ENCODE results near the gene TXNDC12.
"Not testable (repeated sequence)": the region's sequence is repeated elsewhere in the genome, so short reads cannot be mapped to it uniquely, and the experiment has no call there.

TXNDC12 gene

DNA sequence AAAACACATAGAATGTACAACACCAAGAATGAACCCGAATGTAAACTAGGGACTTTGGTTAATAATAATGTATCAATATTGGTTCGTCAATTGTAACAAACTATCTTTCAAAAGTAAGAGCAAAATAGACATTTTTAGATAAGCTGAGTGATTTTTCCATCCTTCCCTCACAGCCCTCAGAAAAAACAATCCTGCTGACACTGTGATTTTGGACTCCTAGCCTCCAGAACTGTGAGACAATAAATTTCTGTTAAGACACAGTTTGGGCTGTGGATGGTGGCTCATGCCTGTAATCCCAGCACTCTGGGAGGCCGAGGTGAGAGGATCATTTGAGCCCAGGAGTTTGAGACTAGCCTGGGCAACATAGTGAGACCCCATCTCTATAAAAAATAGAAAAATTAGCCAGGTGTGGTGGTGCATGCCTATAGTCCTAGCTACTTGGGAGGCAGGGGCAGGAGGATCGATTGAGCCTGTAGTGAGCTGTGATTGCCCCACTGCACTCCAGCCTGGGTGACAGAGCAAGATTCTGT lies 9.3 kb downstream of the TXNDC12 start:
- DNase-seq, result not testable (repeated sequence)

DNA sequence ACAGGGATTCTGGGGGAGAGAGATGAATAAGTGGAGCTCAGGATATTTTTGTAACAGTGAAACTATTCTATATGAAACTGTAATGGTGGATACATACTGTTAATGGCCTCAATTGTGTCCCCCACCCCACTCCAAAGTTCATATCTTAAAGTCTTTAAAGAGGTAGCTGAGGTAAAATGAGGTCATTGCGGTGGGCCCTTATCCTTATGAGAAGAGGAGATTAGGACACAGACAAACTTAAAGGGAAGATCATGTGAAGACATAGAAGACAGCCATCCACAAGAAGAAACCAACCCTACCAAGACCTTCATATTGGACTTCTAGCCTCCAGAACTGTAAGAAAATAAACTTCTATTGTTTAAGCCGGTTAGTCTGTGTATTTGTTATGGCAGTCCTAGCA lies 9.8 kb downstream of the TXNDC12 start:
- no peak for DNase-seq

DNA sequence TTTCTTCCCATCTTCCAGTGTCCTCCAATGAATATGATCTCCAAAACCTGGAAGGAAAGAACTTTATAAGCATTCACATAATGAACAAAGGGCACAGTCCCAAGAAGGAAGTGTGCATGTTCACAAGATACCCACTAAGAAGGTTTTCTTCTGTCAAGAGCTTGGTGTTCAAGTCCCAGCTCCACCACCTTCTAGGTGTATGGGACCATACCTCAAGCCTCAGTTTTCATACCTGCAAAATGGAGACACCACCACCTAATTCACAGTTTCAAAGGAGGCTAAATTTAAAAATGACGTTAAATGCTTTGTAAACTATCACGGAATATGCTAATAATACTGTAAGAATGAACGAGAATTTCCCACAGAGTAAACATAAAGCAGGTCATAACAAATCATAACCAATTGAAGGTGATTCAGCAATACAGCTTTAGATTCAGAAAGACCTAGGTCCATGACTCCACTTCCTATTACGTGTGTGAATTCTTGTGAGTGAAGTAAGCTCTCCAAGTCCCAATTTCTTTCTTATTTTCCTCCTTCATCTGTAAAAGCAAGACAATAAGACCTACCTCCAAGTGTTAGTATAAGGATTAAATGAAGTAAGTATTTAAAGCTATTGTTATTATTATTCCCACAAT lies 13.3 kb downstream of the TXNDC12 start:
- DNase-seq, result no peak

DNA sequence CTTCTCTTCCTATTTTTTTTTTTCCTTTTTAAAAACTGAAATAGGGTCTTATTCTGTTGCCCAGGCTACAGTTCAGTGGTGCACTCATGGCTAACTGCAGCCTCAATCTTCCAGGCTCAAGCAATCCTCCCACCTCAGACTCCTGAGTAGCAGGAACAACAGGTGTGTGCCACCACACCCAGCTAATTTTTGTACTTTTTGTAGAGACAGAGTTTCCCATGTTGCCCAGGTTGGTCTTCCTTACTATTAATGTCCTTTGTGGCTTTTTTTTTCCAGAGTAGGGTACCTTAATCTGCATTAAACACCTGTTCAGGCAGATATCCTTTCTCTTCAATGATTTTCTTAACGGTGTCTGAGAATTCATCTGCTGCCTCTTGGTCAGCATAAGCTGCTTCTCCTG lies 17.1 kb downstream of the TXNDC12 start:
- no peak for DNase-seq

DNA sequence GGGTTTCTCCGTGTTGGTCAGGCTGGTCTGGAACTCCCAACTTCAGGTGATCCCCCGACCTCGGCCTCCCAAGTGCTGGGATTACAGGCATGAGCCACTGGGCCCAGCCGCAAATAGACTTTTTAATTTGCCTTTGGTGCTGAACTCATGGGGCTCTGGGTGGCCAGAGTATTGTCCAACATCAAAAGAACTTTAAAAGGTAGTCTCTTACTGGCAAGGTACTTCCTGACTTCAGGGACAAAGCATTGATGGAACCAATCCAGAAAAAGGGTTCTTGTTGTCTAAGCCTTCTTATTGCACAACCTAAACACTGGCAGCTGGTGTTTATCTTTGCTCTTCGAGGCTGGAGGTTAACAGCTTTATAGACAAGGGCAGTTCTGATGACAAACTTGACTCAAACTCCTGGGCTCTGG lies 17.6 kb downstream of the TXNDC12 start:
- DNase-seq, result peak; percentile 76

DNA sequence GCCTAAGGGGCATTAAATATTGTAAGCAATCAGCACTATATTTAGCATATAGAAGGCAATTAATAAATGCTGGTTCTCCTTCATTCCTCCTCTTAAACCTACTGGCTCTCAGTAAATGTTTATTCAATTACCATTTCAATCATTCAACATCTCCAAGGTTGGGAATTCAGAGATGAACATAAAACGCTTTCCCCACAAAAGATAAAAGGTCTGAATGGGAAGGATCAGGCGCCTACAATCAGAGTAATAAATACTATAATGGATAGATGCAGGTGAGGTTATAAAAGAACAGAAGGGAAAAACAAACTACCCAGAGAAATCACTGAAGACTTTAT lies 21.0 kb downstream of the TXNDC12 start:
- DNase-seq, result no peak

DNA sequence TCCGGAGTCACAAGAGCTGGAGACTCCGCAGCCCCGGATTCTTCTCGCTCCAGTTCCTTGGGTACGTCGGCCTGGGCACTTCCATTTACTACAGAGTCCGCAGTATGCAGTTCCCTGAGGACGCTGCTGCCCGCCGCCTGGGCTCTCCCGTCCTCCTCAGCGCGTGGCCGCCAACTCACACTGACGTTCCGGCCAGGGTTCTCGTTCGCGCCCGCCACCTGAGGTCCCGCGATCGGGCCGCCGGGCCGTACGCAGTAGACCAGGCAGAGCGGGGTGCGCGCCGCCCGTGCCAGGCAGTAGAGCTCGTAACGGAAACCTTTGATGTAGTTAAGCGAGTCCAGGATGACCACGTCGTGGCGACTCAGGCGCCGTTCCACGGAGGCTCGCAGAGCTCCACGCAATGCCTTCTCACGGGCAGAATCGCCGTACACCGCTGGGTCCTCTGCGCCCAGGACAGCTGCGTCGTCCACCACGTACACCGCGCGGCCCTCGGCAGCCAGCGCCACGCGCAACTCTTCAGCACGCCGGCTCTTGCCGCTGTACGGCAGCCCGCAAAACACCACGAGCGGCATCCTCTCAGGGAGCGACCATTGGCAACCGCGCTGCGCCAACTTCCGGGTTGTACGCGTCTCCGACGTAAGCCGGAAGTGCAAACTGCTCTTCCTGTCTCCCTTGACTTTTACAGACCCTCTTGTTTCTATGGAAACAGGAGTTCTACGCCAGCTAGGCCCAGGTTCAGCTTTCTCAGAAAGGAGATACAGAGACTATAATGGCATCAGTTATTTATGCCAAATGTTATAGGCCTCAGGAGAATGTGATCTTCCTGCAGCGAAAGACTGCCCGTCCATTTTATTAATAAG lies 21.6 kb downstream of the TXNDC12 start, which contains the start of gene KTI12:
TSS of gene KTI12 (minus strand) at position 621 of the 860 bp plus-strand sequence. CDS start at position 572, 49 bp downstream.
- peak; percentile 87 for DNase-seq

DNA sequence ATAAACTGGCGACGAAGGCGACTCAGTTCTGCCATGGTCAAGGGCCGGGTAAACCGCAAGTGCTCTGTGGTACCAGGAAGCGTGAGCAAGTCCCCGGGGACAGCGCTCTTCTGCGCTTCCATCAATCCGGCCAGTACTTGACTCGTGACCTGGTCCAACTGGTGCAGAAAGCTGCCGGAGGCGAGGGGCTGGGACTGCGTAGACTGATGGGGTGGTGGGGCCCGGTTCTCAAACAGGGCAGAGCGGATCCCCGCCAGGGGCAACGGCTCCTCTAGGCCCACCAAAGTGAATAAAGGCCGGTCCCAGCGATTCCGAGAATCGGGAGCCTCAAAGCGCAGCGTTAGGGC lies 22.2 kb downstream of the TXNDC12 start:
- DNase-seq, result peak; percentile 42

DNA sequence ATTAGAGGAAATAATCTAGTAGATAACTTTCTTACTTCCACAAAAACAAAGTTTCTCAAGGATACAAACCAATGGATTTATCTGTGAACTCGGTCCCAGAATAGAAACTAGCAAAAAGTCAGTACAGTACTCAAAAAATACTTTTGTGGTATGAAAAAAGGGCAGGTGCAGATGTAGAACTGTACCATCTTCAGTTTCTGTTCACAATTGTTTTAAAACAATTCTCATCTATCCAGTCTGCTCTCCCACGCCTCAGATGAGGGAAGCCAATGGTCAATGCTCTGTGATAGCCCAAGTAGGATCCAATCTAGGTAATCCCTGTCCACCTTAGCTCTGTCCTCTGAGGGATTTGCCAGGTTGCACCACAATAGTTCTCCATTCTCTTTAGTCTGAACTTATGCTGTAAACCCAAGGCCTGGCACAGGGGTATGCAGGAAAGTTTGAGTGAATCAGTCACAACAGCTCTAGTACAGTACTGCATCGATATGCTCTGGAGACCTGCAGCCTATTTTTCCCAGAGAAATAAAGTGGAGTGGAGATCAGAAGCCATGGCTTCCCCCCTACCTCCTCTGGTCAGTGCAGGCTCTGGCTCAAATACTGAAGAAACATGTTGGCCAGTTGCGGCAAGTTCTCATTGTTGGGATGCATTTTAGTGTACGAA lies 22.7 kb downstream of the TXNDC12 start:
- no peak for DNase-seq

DNA sequence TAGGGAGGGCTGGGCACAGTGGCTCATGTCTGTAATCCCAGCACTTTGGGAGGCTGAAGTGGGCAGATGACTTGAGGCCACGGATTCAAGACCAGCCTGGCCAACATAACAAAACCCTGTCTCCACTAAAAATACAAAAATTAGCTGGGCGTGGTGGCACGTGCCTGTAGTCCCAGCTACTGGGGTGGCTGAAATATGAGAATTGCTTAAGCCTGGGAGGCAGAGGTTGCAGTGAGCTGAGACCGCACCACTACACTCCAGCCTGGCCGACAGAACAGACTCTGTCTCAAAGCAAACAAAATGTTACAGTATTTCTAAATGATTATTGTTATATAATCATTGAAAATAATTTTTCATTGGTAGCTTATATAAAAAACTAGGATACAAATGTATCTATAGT lies 26.2 kb downstream of the TXNDC12 start:
- not testable (repeated sequence) for DNase-seq

DNA sequence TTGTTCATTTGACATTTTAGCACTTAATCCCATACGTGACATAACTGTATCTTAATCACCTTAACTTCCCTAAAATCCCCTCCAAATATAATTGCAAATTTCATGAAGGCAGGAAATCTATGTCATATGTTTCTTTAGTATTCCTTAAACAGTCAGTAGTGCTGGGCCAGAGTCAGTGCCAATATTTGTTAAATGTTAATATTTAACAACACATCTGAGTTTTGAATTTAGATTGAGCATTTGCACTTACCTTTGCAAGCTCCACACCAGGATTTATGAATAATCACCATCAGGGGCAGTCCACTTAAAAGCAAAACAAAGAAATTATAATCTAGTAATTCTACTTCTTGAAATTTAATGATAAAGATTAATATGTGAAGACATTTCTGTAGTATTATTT lies 26.7 kb downstream of the TXNDC12 start:
- DNase-seq, result no peak

DNA sequence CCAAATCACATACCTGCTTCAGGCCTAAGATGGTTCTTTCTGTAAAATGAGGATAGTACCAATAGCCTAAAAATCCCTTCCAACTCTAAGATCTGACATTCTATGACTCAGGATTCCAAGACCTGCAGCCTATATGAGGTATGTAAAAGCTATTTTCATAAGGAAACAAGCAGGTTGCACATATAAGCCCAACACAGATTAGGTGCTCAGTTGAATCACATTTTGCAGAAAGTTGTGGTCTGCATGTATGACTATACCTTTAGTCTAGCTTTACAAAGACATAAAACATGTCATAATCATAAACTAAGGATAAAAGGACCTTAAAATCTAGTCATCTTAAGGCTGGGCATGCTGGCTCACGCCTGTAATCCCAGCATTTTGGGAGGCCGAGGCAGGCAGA lies 28.7 kb downstream of the TXNDC12 start:
- no peak for DNase-seq

DNA sequence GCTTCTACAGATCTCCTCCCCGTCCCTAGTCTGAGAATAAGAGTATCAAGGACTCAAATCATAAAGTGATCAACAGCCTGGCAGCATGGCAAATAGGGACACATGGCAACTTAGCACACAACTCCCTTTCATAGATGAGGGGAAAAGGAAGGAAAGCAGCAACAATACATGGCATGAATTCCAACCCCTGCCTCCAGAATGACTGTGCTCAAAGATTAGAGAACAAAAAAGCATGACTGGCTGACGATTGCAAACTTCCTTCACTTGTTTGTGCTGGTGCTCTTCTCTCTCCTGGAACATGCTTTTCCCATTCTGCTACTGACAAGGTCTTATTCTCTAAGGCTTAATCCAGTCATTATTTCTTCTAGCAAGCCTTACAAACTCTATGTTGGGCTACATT lies 32.9 kb downstream of the TXNDC12 start:
- no peak for DNase-seq

DNA sequence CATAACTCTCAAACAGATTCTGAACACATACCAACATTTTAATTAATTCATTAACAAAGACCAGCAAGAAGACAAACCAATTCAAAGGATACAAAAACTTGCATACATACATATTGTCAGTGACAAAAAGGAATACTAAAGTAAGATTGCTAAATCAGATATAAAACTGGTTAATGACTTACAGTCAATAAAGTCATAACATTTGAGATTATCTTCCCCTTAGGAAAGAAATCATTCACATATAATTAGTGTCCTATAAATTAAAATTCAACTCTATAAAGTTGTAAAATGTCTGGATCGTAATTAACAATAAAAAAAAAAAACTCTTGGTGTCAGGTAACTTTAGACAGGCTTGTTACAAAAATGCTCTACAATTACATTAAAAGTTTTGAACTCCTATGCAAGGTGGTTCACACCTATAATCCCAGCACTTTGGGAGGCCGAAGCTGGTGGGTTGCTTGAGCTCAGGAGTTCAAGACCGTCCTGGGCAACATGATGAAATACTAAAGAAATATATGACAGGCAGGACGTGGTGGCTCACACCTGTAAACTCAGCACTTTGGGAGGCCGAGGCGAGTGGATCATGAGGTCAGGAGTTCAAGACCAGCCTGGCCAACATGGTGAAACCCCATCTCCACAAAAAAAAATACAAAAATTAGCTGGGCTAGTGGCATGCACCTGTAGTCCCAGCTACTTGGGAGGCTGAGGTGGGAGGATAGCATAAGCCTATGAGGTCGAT lies 46.8 kb downstream of the TXNDC12 start:
- DNase-seq, result no peak

DNA sequence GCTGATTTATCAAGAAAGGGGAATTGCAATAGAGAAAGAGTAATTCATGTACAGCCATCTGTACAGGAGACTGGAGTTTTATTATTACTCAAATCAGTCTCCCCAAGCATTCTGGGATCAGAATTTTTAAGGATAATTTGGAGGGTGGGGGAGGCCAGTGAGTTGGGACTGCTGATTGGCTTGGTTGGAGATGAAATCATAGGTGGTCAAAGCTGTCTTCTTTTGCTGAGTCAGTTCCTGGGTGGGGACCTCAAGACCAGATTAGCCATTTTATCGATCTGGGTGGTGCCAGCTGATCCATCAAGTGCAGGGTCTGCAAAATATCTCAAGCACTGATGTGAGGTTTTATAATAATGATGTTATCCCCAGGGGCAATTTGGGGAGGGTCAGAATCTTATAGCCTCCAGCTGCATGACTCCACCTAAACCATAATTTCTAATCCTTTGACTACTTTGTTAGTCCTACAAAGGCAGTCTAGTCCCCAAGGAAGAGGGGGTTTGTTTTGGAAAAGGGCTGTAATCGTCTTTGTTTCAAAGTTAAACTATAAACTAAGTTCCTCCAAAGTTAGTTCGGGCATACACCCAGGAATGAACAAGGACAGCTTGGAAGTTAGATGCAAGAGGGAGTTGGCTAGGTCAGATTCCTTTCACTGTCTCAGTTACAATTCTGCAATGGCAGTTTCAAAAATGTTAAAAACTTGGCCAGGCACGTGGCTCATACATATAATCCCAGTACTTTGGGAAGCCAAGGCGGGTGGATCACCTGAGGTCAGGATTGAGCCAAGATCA lies 47.6 kb downstream of the TXNDC12 start:
- no peak for DNase-seq

DNA sequence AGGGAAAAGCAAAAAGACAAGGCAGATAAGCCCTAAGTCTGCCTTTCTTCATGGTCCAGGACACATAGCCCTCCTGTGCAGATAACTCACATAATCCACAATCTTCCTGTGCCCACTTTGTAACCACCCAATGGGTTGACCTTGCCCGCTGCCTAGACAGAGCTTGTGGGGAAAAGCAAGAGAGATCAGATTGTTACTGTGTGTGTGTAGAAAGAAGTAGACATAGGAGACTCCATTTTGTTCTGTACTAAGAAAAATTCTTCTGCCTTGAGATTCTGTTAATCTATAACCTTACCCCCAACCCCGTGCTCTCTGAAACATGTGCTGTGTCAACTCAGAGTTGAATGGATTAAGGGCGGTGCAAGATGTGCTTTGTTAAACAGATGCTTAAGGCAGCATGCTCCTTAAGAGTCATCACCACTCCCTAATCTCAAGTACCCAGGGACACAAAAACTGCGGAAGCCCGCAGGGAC lies 48.9 kb downstream of the TXNDC12 start:
- DNase-seq, result not testable (repeated sequence)

DNA sequence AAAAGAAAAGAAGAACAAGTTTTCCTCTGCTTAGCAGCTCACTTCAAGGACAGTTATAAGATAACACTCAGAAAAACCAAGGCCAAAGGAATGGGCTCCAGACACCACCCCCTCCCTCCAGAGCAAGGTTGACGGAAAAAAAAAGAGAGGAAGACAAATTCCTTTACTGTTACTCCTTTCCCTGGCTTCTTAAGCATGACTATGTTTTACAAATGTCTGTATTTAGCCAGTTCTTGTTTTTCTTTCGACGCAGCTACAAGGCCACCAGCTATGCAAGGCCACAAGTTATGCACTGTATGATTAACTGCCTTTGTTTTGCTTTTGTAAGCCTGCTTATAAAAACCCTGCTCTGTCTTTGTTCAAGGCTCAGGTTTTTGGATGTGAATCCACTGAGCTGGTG lies 49.4 kb downstream of the TXNDC12 start:
- DNase-seq, result peak; percentile 48

DNA sequence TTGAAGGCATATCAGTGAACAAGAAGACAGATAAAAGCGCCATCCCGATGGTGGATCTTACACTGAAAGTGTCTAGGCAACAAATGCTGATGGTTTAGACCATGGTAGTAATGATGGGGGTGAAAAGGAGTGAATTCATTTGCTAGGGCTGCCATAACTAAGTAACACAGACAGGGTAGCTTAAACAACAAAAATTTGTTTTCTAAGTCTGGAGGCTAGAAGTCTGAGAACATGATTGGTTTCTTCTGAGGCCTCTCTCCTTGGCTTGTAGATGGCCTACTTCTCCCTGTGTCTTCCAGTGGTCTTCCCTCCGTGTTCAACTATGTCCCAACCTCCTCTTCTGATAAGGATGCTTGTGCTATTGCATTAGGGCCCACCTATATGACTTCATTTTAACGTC lies 51.1 kb downstream of the TXNDC12 start:
- DNase-seq, result no peak

DNA sequence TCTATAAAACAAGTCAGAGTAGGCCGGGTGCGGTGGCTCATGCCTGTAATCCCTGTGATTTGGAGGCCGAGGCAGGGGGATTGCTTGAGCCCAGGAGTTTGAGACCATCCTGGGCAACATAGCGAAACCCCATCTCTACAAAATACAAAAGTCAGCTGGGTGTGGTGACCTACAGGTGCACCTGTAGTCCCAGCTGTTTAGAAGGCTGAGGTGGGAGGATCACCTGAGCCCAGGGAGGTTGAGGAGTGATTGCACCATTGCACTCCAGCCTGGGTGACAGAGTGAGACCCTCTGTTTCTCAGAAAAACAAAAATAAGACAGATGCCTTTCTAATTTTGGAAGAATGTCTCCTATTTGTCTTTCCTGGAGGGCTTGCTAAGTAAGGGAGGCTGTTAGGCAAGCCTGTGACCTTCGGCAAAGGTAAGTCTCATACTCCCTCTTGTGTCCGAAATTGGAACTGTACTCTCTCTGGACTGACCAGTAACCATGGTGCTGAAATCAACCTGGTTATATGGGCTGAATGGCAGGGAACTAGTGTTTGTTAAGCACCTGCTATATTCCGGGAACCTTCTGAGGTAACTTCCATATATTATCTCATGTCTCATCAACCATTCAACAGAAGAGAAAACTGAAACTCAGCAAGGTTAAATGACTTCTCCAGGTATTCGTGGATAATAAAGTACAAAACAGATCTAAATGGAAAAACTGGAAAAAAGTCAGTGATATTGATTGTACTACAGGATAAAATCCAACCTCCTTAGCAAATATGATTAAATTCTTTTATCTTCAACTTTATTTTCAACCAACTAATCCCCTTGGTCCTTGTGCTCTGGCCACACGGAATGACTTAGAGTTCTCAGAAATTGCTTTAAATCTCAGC lies 52.7 kb downstream of the TXNDC12 start:
- peak; percentile 78 for DNase-seq

DNA sequence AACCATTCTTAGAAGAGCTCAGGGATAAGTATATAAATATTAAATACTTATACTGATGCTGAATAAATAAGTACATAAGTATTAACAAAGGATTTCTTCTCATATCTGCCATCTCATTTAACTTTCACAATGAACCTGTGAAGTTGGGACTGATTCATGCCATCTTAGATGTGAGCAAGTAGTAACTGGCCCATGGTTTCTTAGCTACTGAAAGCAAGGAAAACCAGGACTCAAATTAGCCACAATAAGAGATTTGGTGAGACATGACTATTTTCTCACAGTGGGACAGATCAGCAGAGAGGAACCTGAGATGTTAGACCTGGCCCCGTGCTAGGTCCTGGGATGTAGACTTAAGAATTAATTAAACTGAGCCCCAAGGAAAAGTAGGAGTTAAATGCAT lies 56.3 kb downstream of the TXNDC12 start:
- no peak for DNase-seq

DNA sequence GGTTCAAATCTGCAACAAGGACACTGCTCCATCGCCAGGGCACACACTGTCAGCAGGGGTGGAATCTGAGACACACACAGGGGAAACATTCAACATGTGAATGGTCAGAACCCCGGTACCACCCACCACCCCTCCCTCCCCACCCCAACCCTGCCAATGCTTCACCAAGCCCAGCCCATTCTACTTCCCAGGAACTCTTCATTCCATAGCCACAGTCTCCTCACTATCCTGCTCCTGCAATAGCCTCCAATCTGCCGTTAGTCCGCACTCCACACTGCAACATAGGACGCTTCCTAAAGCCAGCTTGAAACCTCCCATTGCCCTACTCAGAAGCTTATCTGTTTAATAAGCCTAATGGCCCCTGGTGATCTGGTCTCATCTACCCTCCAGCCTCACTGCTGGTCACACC lies 57.0 kb downstream of the TXNDC12 start:
- DNase-seq, result no peak

Measured in HCEC 1CT (cell line).